Colonic mucosa (tissue), 4 donors: ENCODE results near the gene IGFBP1. TPM values are rescaled to one million over a fixed set of nuclear protein-coding genes. Genes with fewer than 3 reads are reported as not detected.

Experiments
- DNase-seq: peaks from one replicate; pipeline ENCODE4 v3.0.0-alpha.2; 2020
- H3K27ac ChIP-seq: fragments of 200-600 bp; one replicate; pipeline ENCODE4 v1.8.0; 2021
- H3K27me3 ChIP-seq: fragments of 200-600 bp; one replicate; pipeline ENCODE4 v1.8.0; 2021
- H3K36me3 ChIP-seq: fragments of 200-600 bp; one replicate; pipeline ENCODE4 v1.8.0; 2021
- H3K4me1 ChIP-seq: fragments of 200-600 bp; one replicate; pipeline ENCODE4 v1.8.0; 2021; ENCODE audit warnings: mild to moderate bottlenecking
- H3K4me3 ChIP-seq: fragments of 200-600 bp; one replicate; pipeline ENCODE4 v1.8.0; 2021
- H3K9ac ChIP-seq, 2 donors: one replicate each; pipeline ENCODE4 v1.7.0; 2013; ENCODE audit warnings: control low read depth in 2 of 2, low read depth in 2 of 2, low read length in 2 of 2
- H3K9me3 ChIP-seq: fragments of 200-600 bp; one replicate; pipeline ENCODE4 v1.8.0; 2021
- intact Hi-C: fragments of 100-400 bp; cut with DNase I; formaldehyde crosslinking; loops from one replicate; pipeline ENCODE4 v1.14.1; 2022
- total RNA-seq, 2 donors: library from RNA; stranded (reverse); fragmentation: NEBNext Ultra II Directional in 1 of 2; extraction: Animal tissue kit (Norgen Biotek cat#: 25700) in 1 of 2; gene quantifications; one replicate each; pipeline ENCODE4 v1.2.1, GENCODE V29; 2021
- TF ChIP-seq, protein P1 (sequence below): fragments of 200-600 bp; IDR thresholded peaks from one replicate; pipeline ENCODE4 v1.8.0; 2022; ENCODE audit warnings: antibody characterized with exemption, mild to moderate bottlenecking
- donor health status: healthy.
- donor health status: DM: no; HTN: no; CAD: no.
- donor health status: DM: no; HTN: no; CAD: no.

The IGFBP1 gene
- total RNA-seq, 2 donors from 2014 or later, result 0.49 TPM; not detected in 1

DNA sequence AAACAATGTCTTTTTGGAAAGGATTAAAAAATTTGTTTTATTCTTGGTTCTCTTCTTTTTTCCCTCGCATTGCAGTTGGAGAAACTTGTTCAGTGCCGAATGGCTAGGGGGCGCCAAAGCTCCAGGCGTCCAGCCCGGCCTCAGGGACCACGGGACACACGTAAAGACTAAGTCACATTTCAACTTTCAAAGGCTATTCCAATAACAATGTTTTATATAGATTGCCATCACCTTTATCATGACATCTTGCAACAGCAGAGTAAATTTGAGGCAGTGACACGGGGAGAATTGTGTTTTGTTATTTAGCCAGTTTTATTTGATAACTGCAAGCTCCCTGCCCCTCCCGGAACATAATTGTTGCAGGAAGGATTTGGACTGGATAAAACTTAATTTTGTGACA is 35.0 kb downstream of the IGFBP1 start:
- Histone ChIP-seq H3K4me3 (no peak overlapping the region), H3K27me3 (peaks cover 37% of the 10 kb centered on the region), H3K27ac (no peak overlapping the region), H3K9ac (no peak overlapping the region), H3K36me3 (no peaks in the 10 kb centered on the region), H3K9me3 (no peaks in the 10 kb centered on the region), H3K4me1 (no peaks in the 10 kb centered on the region)
- TF ChIP-seq, protein P1, sequence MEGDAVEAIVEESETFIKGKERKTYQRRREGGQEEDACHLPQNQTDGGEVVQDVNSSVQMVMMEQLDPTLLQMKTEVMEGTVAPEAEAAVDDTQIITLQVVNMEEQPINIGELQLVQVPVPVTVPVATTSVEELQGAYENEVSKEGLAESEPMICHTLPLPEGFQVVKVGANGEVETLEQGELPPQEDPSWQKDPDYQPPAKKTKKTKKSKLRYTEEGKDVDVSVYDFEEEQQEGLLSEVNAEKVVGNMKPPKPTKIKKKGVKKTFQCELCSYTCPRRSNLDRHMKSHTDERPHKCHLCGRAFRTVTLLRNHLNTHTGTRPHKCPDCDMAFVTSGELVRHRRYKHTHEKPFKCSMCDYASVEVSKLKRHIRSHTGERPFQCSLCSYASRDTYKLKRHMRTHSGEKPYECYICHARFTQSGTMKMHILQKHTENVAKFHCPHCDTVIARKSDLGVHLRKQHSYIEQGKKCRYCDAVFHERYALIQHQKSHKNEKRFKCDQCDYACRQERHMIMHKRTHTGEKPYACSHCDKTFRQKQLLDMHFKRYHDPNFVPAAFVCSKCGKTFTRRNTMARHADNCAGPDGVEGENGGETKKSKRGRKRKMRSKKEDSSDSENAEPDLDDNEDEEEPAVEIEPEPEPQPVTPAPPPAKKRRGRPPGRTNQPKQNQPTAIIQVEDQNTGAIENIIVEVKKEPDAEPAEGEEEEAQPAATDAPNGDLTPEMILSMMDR, result peak; percentile 79
- intact Hi-C loops, result no loop called here
- DNase-seq, result peak; percentile 74

GRCh38 chr7:45923818-45924217 is 35.5 kb downstream of the IGFBP1 start:
- no peak overlapping the region for H3K4me3 ChIP-seq
- intact Hi-C loops, result loop anchor here (2.0 kb wide), 1 partner anchor 1165 kb away; no protein-coding TSS in a partner anchor
- no peaks in the 10 kb centered on the region for H3K9me3 ChIP-seq
- peaks cover 37% of the 10 kb centered on the region for H3K27me3 ChIP-seq
- H3K4me1 ChIP-seq, result no peaks in the 10 kb centered on the region
- DNase-seq, result no peak
- no peaks in the 10 kb centered on the region for H3K36me3 ChIP-seq
- H3K9ac ChIP-seq, result no peak overlapping the region
- no peak overlapping the region for H3K27ac ChIP-seq
- TF ChIP-seq, protein P1, result no peak

GRCh38 chr7:45924283-45924682 is 36.0 kb downstream of the IGFBP1 start:
- intact Hi-C loops, result loop anchor here (2.0 kb wide), 1 partner anchor 1165 kb away; no protein-coding TSS in a partner anchor
- H3K27me3 ChIP-seq, result peaks cover 35% of the 10 kb centered on the region
- no peaks in the 10 kb centered on the region for H3K4me1 ChIP-seq

DNA sequence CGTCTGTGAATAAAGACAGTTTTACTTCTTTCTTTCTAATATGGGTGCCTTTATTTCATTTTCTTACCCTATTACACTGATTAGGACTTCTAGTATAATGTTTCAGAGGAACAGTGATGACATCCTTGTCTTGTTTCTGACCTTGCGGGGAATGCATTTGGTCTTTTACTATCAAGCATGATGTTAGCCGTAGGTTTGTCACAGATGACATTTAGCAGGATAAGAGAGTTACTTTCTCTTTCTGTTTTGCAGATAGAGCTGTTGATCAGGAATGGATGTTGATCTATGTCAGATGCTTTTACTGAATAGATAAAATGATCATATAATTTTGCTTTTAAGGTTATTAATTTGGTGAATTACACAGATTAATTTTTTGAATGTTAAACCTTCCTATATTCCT is 39.4 kb downstream of the IGFBP1 start:
- H3K4me1 ChIP-seq, result no peaks in the 10 kb centered on the region
- TF ChIP-seq, protein P1, result no peak
- intact Hi-C loops, result no loop called here
- no peak overlapping the region for H3K4me3 ChIP-seq
- H3K9me3 ChIP-seq, result no peaks in the 10 kb centered on the region
- no peaks in the 10 kb centered on the region for H3K36me3 ChIP-seq
- H3K9ac ChIP-seq, result no peak overlapping the region
- H3K27me3 ChIP-seq, result peaks cover under 1% of the 10 kb centered on the region
- DNase-seq, result no peak
- H3K27ac ChIP-seq, result no peak overlapping the region

More at GRCh38 chr7:45924283-45924682, 36.0 kb downstream of the IGFBP1 start:
- TF ChIP-seq, protein P1, result no peak
- DNase-seq, result no peak
- Histone ChIP-seq H3K36me3 (no peaks in the 10 kb centered on the region), H3K4me3 (no peak overlapping the region), H3K27ac (no peak overlapping the region), H3K9me3 (no peaks in the 10 kb centered on the region), H3K9ac (no peak overlapping the region)

- H3K4me3 ChIP-seq, result no peak overlapping the region
- intact Hi-C loops, result no loop called here
Observed at GRCh38 chr7:45930967-45931366, 42.7 kb downstream of the IGFBP1 start.

More at GRCh38 chr7:45930967-45931366, 42.7 kb downstream of the IGFBP1 start:
- Histone ChIP-seq H3K9ac (no peak overlapping the region), H3K27me3 (no peaks in the 10 kb centered on the region), H3K27ac (no peak overlapping the region), H3K36me3 (no peaks in the 10 kb centered on the region), H3K9me3 (no peaks in the 10 kb centered on the region), H3K4me1 (no peaks in the 10 kb centered on the region)
- TF ChIP-seq, protein P1, result no peak
- no peak for DNase-seq
